Activated CD8-positive, alpha-beta memory T cell treated with anti-CD3 and anti-CD28 coated beads for 24 hours (primary cell): ENCODE data around the gene PRSS23.
"Not testable (repeated sequence)": the region's sequence is repeated elsewhere in the genome, so short reads cannot be mapped to it uniquely, and the experiment has no call there.

Source experiments
- DNase-seq: peaks from one replicate; pipeline ENCODE4 v3.0.0-alpha.2; 2020

PRSS23 gene, protein sequence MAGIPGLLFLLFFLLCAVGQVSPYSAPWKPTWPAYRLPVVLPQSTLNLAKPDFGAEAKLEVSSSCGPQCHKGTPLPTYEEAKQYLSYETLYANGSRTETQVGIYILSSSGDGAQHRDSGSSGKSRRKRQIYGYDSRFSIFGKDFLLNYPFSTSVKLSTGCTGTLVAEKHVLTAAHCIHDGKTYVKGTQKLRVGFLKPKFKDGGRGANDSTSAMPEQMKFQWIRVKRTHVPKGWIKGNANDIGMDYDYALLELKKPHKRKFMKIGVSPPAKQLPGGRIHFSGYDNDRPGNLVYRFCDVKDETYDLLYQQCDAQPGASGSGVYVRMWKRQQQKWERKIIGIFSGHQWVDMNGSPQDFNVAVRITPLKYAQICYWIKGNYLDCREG

GRCh38 chr11:86800076-86800959 lies at the start of gene PRSS23:
TSS of gene PRSS23 (plus strand) at chr11:86800542. CDS start at chr11:86807644, 7,102 bp downstream.
- peak; percentile 74 for DNase-seq

DNA sequence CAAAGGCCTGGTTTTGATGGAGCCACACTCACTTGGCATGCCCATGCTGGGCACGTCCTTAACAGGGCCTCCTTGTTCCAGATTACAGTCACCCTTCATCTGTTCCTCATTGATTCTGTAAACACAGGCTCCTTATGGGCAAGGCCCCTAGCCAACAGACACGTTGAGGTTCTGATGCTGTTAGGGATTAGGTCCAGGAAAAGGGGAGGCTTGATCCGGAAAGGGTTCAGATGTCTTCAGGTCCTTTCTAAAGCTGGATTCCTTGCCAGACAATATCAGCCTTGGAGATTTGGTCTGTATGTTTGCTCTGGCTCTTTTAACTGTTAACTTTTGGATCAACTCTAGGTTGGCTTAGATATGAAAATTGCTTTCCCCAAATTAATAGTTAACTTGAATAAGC lies 46.9 kb upstream of the PRSS23 start:
- no peak for DNase-seq

- DNase-seq = no peak
Measured at GRCh38 chr11:86755146-86755545, 45.2 kb upstream of the PRSS23 start.

- no peak for DNase-seq
Measured at GRCh38 chr11:86758171-86758570, 42.2 kb upstream of the PRSS23 start.

DNA sequence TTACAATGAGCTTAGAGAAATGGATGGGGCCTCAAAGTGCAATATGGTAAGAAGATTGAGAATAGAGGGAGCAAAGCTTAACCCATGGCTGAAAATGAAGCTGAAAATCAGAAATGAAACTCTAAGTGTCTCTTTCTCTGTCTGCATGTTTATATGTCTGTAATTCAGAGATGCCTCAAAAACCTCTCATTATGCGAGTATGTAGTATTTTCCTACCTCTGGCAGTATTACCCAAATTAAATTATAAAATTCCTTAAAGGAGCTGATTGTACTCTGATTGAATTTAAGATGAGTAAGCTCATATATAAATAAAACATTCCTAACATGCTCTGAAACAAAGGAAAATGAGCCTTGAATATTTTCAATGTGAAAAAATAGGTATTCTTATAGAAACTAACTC lies 39.8 kb upstream of the PRSS23 start:
- no peak for DNase-seq

DNA sequence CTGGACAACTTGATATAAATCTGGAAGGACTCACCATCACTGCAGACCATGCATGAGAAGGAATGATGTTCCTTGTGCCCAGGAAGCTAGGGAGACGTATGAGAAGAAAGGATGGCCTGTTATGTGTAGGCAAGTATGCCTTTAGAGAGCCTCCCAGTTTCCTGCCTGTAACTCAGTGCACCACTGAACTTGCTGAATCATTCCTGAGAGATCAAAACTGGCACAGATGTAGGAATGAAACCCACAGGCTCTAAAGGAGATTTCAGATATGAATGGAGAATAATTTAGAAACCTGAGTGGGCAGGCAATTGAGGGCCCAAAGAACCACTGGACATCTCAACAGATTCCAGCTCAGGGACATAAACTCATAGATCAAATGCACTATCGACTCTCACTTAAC lies 38.4 kb upstream of the PRSS23 start:
- no peak for DNase-seq

GRCh38 chr11:86765203-86765602 lies 35.1 kb upstream of the PRSS23 start:
- DNase-seq = no peak

- no peak for DNase-seq
Measured at GRCh38 chr11:86765878-86766277, 34.5 kb upstream of the PRSS23 start.

GRCh38 chr11:86769219-86769618 lies 31.1 kb upstream of the PRSS23 start:
- no peak for DNase-seq

- DNase-seq = not testable (repeated sequence)
Measured at GRCh38 chr11:86770473-86771027, 29.8 kb upstream of the PRSS23 start.

DNA sequence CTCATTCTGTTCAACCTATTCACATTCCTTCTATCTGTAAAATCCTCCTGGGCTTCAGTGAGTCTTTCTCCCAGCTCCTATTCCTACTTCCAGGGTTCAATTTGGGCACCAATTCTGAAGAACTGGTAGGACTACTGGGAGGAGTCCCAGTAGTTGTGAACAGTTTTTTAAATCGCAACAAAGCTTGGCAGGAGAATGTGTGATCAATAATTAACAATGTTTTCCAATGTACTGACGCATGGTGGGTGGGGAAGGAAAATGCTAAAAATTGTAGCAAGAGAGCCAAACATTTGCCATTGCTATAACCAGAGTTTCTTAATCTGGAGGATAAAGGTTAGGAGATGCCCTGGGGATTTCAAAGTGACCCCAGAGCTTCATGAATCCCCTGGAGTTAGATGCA lies 27.3 kb upstream of the PRSS23 start:
- DNase-seq = no peak

DNA sequence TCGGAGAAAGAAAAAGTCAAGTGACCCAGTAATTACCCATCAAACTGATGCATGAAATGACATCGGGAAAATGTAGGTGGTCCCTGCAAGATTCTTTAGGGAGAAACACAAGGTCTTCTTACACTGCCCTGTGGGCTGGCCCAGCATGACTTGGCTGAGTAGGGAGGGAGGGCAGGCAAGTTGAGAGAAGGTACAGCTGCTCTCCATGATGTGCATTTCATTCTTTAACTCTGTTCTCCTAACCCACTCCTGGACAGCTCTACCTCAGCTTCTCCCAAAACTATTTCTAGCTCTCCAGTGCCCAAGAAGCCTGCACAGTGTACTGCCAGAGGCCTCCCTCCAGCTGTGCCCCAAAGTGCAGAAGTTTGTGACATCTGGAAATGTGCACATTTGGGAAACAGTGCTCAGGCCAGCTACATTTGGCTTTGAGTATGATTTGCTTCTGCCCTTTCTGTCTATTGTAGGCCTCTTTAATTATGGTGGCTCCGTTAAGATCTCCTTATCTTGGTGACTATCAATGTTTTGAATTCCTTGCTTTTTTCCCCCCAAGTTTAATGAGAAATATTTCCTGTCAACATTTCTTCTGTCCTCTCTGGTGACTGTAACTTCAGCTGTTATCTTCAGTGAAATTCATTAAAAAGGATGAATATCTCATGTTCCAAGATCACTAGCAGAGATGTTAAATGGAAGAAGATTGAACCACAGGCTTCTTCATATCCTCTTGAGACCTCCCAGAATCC lies 26.7 kb upstream of the PRSS23 start:
- no peak for DNase-seq

- no peak for DNase-seq
Measured at GRCh38 chr11:86774417-86774816, 25.9 kb upstream of the PRSS23 start.

DNA sequence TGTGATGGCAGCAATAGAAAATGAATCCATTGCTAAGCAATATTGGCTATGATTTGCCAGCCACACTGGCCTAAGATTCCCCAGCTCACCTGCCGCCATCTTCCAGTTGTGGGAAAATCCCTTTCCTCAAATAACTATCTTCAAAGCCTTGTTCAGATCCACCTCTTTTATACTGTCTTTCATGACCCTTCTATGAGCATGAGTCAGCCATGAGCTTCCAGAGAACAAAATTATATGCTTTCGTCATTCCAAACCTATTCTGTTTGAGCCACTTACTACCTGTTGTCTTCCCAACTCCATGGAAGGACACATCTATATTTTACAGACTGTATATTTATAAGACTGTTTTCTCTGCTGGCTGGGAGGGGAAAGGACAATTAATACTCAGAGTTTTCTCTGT lies 25.0 kb upstream of the PRSS23 start:
- DNase-seq = no peak

- DNase-seq = no peak
Measured at GRCh38 chr11:86781546-86781945, 18.8 kb upstream of the PRSS23 start.

DNA sequence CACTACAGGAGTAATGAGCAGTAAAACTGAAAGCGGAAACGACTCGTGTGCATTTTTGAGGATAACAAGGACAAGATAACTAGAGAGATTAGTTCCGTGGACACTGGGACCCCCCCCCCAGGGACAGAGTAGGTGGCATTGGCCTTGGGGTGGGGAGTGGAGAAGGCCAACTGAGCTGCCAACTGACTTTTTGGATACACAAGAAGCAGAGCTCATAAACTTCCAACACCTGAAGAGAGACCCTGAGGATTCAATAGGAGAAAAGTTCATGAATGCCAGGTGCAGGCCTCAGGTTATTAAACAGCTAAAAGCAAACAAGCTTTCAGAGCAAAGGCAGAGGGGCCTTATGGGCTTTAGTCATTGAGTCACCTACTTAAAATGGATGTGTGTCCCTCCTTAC lies 17.6 kb upstream of the PRSS23 start:
- DNase-seq = no peak

DNA sequence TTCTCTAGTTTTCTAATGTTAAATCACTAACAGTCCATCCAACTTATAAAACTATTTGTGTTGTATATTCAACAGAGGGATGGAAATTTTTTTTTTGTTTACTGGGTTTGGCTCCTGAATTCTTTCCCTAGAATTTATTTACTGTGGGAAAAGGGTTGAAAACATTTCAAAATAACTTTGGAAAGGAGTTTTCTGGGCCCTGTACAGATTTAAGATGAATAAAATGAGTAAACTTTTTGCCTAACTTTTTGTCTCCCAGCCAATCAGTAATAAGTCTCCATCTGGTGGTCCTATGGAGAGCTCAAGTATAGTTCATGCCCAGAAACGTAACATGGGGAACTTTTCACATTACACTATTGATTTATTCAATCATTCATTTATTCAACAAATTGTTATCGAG lies 16.7 kb upstream of the PRSS23 start:
- DNase-seq = no peak

GRCh38 chr11:86784241-86784681 lies 16.1 kb upstream of the PRSS23 start:
- no peak for DNase-seq

DNA sequence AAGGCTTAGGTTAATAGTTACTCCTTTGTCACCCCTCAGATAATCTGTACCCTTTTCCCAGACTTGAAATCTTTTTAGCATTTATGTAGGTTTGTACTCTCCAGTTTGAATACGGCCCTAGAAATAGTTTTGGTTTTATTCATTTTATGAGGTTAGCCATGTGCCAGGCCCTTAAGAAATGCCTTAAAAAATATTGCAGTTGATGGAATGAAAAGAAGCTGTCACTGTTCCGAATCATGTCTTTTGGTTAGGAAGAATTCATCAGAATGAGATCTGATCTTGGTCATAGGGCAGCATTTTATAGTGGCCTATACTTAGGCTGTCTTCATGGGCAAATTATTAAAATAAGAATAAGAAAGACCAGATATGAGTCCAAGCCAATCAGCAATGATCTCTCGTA lies 14.8 kb upstream of the PRSS23 start:
- DNase-seq = no peak

- DNase-seq = no peak
Measured at GRCh38 chr11:86787018-86787536, 13.3 kb upstream of the PRSS23 start.

GRCh38 chr11:86787656-86788055 lies 12.7 kb upstream of the PRSS23 start:
- DNase-seq = no peak

DNA sequence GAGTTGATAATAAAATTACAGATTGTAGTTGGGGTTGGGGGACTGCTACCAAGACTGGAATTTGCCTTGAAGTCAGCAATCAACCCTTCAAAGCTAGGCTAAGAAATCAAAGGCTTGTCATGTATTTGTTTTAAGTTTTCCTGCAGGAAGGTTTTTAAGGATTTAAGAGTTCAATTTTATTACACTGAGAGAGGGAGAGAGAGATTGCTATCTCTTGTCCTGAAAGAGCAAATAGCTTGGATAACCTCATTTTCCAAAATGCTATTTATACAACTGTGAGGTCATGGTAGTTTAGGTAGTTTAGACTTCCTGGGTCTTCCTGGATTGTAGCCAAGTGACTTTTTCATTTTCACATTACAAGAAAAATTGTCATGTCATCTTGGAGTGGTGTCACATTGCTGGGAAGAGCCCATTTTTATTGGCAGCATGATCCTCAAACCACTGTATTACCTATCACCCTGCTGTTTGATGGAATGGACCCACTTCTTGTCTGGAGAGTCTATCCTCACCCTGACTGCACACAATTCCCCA lies 10.1 kb upstream of the PRSS23 start:
- DNase-seq = no peak
